Retina (tissue), 1 donor: ENCODE measurements around the gene TM7SF2.
"Not testable (repeated sequence)": the region's sequence is repeated elsewhere in the genome, so short reads cannot be mapped to it uniquely, and the experiment has no call there.

Source experiments
- DNase-seq: peaks from one replicate; pipeline ENCODE4 v3.0.0-alpha.2; 2016

TM7SF2 gene

GRCh38 chr11:65130631-65131416, 19.2 kb downstream of the TM7SF2 start:
- no peak for DNase-seq

GRCh38 chr11:65131417-65131776, 19.7 kb downstream of the TM7SF2 start:
- DNase-seq: no peak

- DNase-seq: no peak
Observed at GRCh38 chr11:65131895-65132237, 20.2 kb downstream of the TM7SF2 start.

GRCh38 chr11:65132238-65132987, 20.7 kb downstream of the TM7SF2 start:
- DNase-seq: no peak

GRCh38 chr11:65132988-65133700, 21.5 kb downstream of the TM7SF2 start:
- no peak for DNase-seq

- DNase-seq: no peak
Observed at GRCh38 chr11:65133724-65134123, 22.1 kb downstream of the TM7SF2 start.

GRCh38 chr11:65134240-65134951, 22.7 kb downstream of the TM7SF2 start, which contains the start of gene SYVN1:
Gene SYVN1, minus strand, starts transcription at chr11:65134519. Its CDS starts 918 bp downstream, at chr11:65133601.
- peak; percentile 99 for DNase-seq

GRCh38 chr11:65134952-65135632, 23.4 kb downstream of the TM7SF2 start:
- no peak for DNase-seq

GRCh38 chr11:65135633-65136145, 24.0 kb downstream of the TM7SF2 start:
- DNase-seq: no peak

- no peak for DNase-seq
Observed at GRCh38 chr11:65136515-65137096, 24.9 kb downstream of the TM7SF2 start.

- no peak for DNase-seq
Observed at GRCh38 chr11:65141896-65142494, 30.3 kb downstream of the TM7SF2 start.

GRCh38 chr11:65147352-65148075, 35.8 kb downstream of the TM7SF2 start:
- no peak for DNase-seq

GRCh38 chr11:65148657-65149056, 37.0 kb downstream of the TM7SF2 start:
- no peak for DNase-seq

GRCh38 chr11:65150131-65150508, 38.4 kb downstream of the TM7SF2 start:
- not testable (repeated sequence) for DNase-seq

GRCh38 chr11:65150509-65151299, 39.0 kb downstream of the TM7SF2 start:
- DNase-seq: no peak

GRCh38 chr11:65151331-65151899, 39.7 kb downstream of the TM7SF2 start:
- no peak for DNase-seq

GRCh38 chr11:65152122-65152521, 40.5 kb downstream of the TM7SF2 start:
- no peak for DNase-seq

- no peak for DNase-seq
Observed at GRCh38 chr11:65156256-65156655, 44.6 kb downstream of the TM7SF2 start.

GRCh38 chr11:65156926-65157325, 45.3 kb downstream of the TM7SF2 start:
- no peak for DNase-seq
